HepG2 (cell line): Measurements from ENCODE around the gene VARS1. TPM values are rescaled to one million over a fixed set of nuclear protein-coding genes. Genes with fewer than 3 reads are reported as not detected.

Experiments
- AGO2 ChIP-seq: fragments of 200-400 bp; formaldehyde crosslinking; optimal IDR thresholded peaks from 2 replicates; pipeline ENCODE3; 2017; ENCODE audit warnings: mild to moderate bottlenecking, low read depth, low read length, moderate library complexity
- AKAP8 ChIP-seq: sonication (generic); formaldehyde crosslinking; IDR thresholded peaks from 2 replicates; pipeline ENCODE4 v1.5.1; 2020; ENCODE audit warnings: mild to moderate bottlenecking, missing genetic modification reagents
- CBX5 ChIP-seq: sonication (generic); formaldehyde crosslinking; IDR thresholded peaks from 2 replicates; pipeline ENCODE4 v1.4.0; 2020; ENCODE audit warnings: missing genetic modification reagents, borderline replicate concordance
- ELF1 ChIP-seq: sonication (generic); formaldehyde crosslinking; IDR thresholded peaks from 2 replicates; pipeline ENCODE4 v1.4.0; 2020; ENCODE audit warnings: missing genetic modification reagents
- ETV6 ChIP-seq: sonication (generic); formaldehyde crosslinking; conservative IDR thresholded peaks from 2 replicates; pipeline ENCODE4 v1.4.0; 2020; ENCODE audit warnings: missing genetic modification reagents
- FIP1L1 ChIP-seq: fragments of 200-400 bp; formaldehyde crosslinking; IDR thresholded peaks from 2 replicates; pipeline ENCODE4 v1.6.1; 2018; ENCODE audit warnings: low read depth, mild to moderate bottlenecking, low read length, moderate library complexity, borderline replicate concordance; ENCODE audit not compliant: insufficient read depth
- FLYWCH1 ChIP-seq: sonication (generic); formaldehyde crosslinking; IDR thresholded peaks from 2 replicates; pipeline ENCODE4 v1.8.1; 2023; ENCODE audit warnings: mild to moderate bottlenecking, missing genetic modification reagents
- FOXK1 ChIP-seq: sonication (generic); formaldehyde crosslinking; IDR thresholded peaks from 2 replicates; pipeline ENCODE4 v1.4.0; 2020; ENCODE audit warnings: low read depth, missing genetic modification reagents, borderline replicate concordance
- GABPB1 ChIP-seq: IDR thresholded peaks from 2 replicates; pipeline ENCODE4 v1.6.1; 2016; ENCODE audit warnings: mild to moderate bottlenecking, missing genetic modification reagents, moderate library complexity, missing compliant biosample characterization
- HHEX ChIP-seq: IDR thresholded peaks from 2 replicates; pipeline ENCODE4 v1.6.1; 2016; ENCODE audit warnings: control low read depth
- HNRNPL ChIP-seq: fragments of 200-400 bp; formaldehyde crosslinking; IDR thresholded peaks from 2 replicates; pipeline ENCODE4 v1.6.1; 2017; ENCODE audit warnings: mild to moderate bottlenecking, low read depth, low read length
- IRX3 ChIP-seq: sonication (generic); formaldehyde crosslinking; IDR thresholded peaks from 2 replicates; pipeline ENCODE4 v1.8.1; 2023; ENCODE audit warnings: mild to moderate bottlenecking, low read depth, missing genetic modification reagents, borderline replicate concordance
- NFE2L1 ChIP-seq: sonication (generic); formaldehyde crosslinking; IDR thresholded peaks from 2 replicates; pipeline ENCODE4 v1.4.0; 2020; ENCODE audit warnings: missing genetic modification reagents, mild to moderate bottlenecking, borderline replicate concordance
- NR2C2 ChIP-seq: sonication (generic); formaldehyde crosslinking; IDR thresholded peaks from 2 replicates; pipeline ENCODE4 v1.4.0; 2020; ENCODE audit warnings: missing genetic modification reagents, mild to moderate bottlenecking, moderate library complexity, borderline replicate concordance
- PHF21A ChIP-seq: sonication (generic); formaldehyde crosslinking; IDR thresholded peaks from 2 replicates; pipeline ENCODE4 v1.5.0; 2020; ENCODE audit warnings: mild to moderate bottlenecking, missing genetic modification reagents
- POLR2AphosphoS5 ChIP-seq: IDR thresholded peaks from 2 replicates; pipeline ENCODE4 v1.6.1; 2012; ENCODE audit warnings: low read depth, low read length
- RORA ChIP-seq: sonication (generic); formaldehyde crosslinking; IDR thresholded peaks from 2 replicates; pipeline ENCODE4 v1.5.0; 2020; ENCODE audit warnings: mild to moderate bottlenecking, missing genetic modification reagents, moderate library complexity
- SOX13 ChIP-seq, 3 experiments: fragments of 450-650 bp in 1 of 3; sonication (generic) in 1 of 3; formaldehyde crosslinking in 1 of 3; IDR thresholded peaks in 2 of 3; conservative IDR thresholded peaks in 1 of 3; 2 replicates each; pipeline versions ENCODE4 v1.5.0 to v1.6.1; 2016 to 2020; ENCODE audit warnings: antibody characterized with exemption in 1 of 3, mild to moderate bottlenecking in 1 of 3, missing compliant biosample characterization in 1 of 3, missing genetic modification reagents in 1 of 3, moderate library complexity in 1 of 3
- SOX5 ChIP-seq: IDR thresholded peaks from 2 replicates; pipeline ENCODE4 v1.6.1; 2016; ENCODE audit warnings: borderline replicate concordance
- SP1 ChIP-seq, 2 experiments: fragments of 450-650 bp in 1 of 2; sonication (generic) in 1 of 2; formaldehyde crosslinking in 1 of 2; IDR thresholded peaks; 2 replicates each; pipeline versions ENCODE4 v1.4.0 to v1.6.1; 2016 to 2020; ENCODE audit warnings: missing genetic modification reagents in 1 of 2
- ZMYM4 ChIP-seq: sonication (generic); formaldehyde crosslinking; IDR thresholded peaks from 2 replicates; pipeline ENCODE4 v1.8.1; 2023; ENCODE audit warnings: mild to moderate bottlenecking, missing genetic modification reagents
- ZNF256 ChIP-seq: sonication (generic); formaldehyde crosslinking; conservative IDR thresholded peaks from 2 replicates; pipeline ENCODE4 v1.4.0; 2020; ENCODE audit warnings: missing genetic modification reagents
- ZNF331 ChIP-seq: sonication (generic); formaldehyde crosslinking; IDR thresholded peaks from 2 replicates; pipeline ENCODE4 v1.4.0; 2020; ENCODE audit warnings: missing genetic modification reagents
- ZNF530 ChIP-seq: sonication (generic); formaldehyde crosslinking; IDR thresholded peaks from 2 replicates; pipeline ENCODE4 v1.5.0; 2020; ENCODE audit warnings: low read depth, mild to moderate bottlenecking, missing genetic modification reagents
- ZNF614 ChIP-seq: IDR thresholded peaks from 2 replicates; pipeline ENCODE4 v1.6.1; 2018; ENCODE audit warnings: missing biosample characterization, missing genetic modification reagents, inconsistent platforms, borderline replicate concordance
- polyA plus RNA-seq, 8 experiments: library from polyadenylated mRNA; depleted of rRNA in 3 of 8; stranded (reverse) in 7 of 8; unstranded in 1 of 8; fragments of >200 nt; fragmentation: Illumina TruSeq in 4 of 8; extraction: Trizol in 4 of 8; gene quantifications; 2 replicates each; pipeline versions ENCODE4 v1.2.1 to v1.2.3, GENCODE V29; 2011 to 2016; ENCODE audit warnings: low read depth in 4 of 8, missing spikeins in 1 of 8, mixed read lengths in 1 of 8; ENCODE audit not compliant: insufficient read depth in 1 of 8
- total RNA-seq, 5 experiments: library from RNA; depleted of rRNA; stranded (reverse); fragments of >200 nt; fragmentation: Illumina TruSeq; extraction: Trizol; gene quantifications; 2 replicates each; pipeline ENCODE4 v1.2.3, GENCODE V29; 2016; ENCODE audit warnings: low read depth in 1 of 5
- TF ChIP-seq, protein P1 (sequence below): sonication (generic); formaldehyde crosslinking; IDR thresholded peaks from 2 replicates; pipeline ENCODE4 v1.4.0; 2020; ENCODE audit warnings: missing genetic modification reagents, mild to moderate bottlenecking, borderline replicate concordance

Gene VARS1
- total and polyA plus RNA-seq, 2 of the 13 experiments (the other 11 are each of a cell fraction or from before 2014, with no cell fraction given): 14.7 to 56.1 TPM

- TF ChIP-seq, protein P1, sequence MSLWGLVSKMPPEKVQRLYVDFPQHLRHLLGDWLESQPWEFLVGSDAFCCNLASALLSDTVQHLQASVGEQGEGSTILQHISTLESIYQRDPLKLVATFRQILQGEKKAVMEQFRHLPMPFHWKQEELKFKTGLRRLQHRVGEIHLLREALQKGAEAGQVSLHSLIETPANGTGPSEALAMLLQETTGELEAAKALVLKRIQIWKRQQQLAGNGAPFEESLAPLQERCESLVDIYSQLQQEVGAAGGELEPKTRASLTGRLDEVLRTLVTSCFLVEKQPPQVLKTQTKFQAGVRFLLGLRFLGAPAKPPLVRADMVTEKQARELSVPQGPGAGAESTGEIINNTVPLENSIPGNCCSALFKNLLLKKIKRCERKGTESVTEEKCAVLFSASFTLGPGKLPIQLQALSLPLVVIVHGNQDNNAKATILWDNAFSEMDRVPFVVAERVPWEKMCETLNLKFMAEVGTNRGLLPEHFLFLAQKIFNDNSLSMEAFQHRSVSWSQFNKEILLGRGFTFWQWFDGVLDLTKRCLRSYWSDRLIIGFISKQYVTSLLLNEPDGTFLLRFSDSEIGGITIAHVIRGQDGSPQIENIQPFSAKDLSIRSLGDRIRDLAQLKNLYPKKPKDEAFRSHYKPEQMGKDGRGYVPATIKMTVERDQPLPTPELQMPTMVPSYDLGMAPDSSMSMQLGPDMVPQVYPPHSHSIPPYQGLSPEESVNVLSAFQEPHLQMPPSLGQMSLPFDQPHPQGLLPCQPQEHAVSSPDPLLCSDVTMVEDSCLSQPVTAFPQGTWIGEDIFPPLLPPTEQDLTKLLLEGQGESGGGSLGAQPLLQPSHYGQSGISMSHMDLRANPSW (CRISPR knock-in tag): no peak
- TF ChIP-seq ZNF530 (CRISPR knock-in tag): no peak
- 0 out of 2 replicates have a peak, but pooled peaks have one; percentile 29 for TF ChIP-seq ELF1
- TF ChIP-seq CBX5 (CRISPR knock-in tag): peak; percentile 90; the same call in 1 of the 2 replicates
- TF ChIP-seq SOX5 (CRISPR knock-in tag): 0 out of 2 replicates have a peak, but pooled peaks have one; percentile 41
- TF ChIP-seq AKAP8 (CRISPR knock-in tag): peak; percentile 74; the same call in 1 of the 2 replicates
- TF ChIP-seq HNRNPL: 0 out of 2 replicates have a peak, but pooled peaks have one; percentile 81
- no peak for TF ChIP-seq SP1 (IDR thresholded peaks at IDR 0.05)
- peak; percentile 49; the same call in 1 of the 2 replicates for TF ChIP-seq SP1 (CRISPR knock-in tag; IDR thresholded peaks at IDR 0.05)
- TF ChIP-seq ZNF331 (CRISPR knock-in tag): peak; percentile 93
- peak; percentile 58; the same call in 1 of the 2 replicates for TF ChIP-seq NFE2L1 (CRISPR knock-in tag)
- no peak for TF ChIP-seq FLYWCH1 (CRISPR knock-in tag)
- no peak; the same call in 1 of the 2 replicates for TF ChIP-seq NR2C2
- TF ChIP-seq ZNF256 (CRISPR knock-in tag): no peak
- TF ChIP-seq FOXK1 (CRISPR knock-in tag): peak; percentile 41; the same call in 1 of the 2 replicates
- TF ChIP-seq ZMYM4 (CRISPR knock-in tag): 0 out of 2 replicates have a peak, but pooled peaks have one; percentile 62
- peak; percentile 93 for TF ChIP-seq PHF21A
- peak; percentile 97 for TF ChIP-seq AGO2
- no peak for TF ChIP-seq ETV6
- peak; percentile 74 for TF ChIP-seq GABPB1 (CRISPR knock-in tag)
- peak; percentile 61 for TF ChIP-seq POLR2AphosphoS5
- TF ChIP-seq FIP1L1: no peak; the same call in 1 of the 2 replicates
- no peak for TF ChIP-seq SOX13 (IDR thresholded peaks at IDR 0.05)
- TF ChIP-seq SOX13 (CRISPR knock-in tag; conservative IDR thresholded peaks at IDR 0.05 in 1 of 2, IDR thresholded peaks at IDR 0.05 in 1 of 2): peak in 1 of 2 experiments; percentile 64; a peak in 2 of 4 replicates
- 0 out of 2 replicates have a peak, but pooled peaks have one; percentile 49 for TF ChIP-seq ZNF614 (CRISPR knock-in tag)
- no peak for TF ChIP-seq HHEX (CRISPR knock-in tag)
- TF ChIP-seq IRX3: no peak
- TF ChIP-seq RORA (CRISPR knock-in tag): no peak
Observed at GRCh38 chr6:31776989-31777666, 18.4 kb downstream of the VARS1 start, which contains the start of gene VWA7 (continued).
